SU-DHL-6 (cell line): Measurements from ENCODE around the gene GPBP1L1.

Experiments used
- EZH2phosphoT487 ChIP-seq: fragments of 200-600 bp; sonication (generic), shearing (Covaris generic); conservative IDR thresholded peaks from 2 replicates; pipeline ENCODE4 v1.6.1; 2018; ENCODE audit warnings: mild to moderate bottlenecking, antibody characterized with exemption, low read length, moderate library complexity, mixed read lengths
- TF ChIP-seq, protein P1 (sequence below): fragments of 200-600 bp; sonication (generic); IDR thresholded peaks from one replicate; pipeline ENCODE4 v1.5.1; 2017; ENCODE audit warnings: antibody characterized with exemption, mild to moderate bottlenecking, low read length, moderate library complexity; ENCODE audit not compliant: insufficient read depth, poor library complexity, severe bottlenecking

- TF ChIP-seq, protein P1, sequence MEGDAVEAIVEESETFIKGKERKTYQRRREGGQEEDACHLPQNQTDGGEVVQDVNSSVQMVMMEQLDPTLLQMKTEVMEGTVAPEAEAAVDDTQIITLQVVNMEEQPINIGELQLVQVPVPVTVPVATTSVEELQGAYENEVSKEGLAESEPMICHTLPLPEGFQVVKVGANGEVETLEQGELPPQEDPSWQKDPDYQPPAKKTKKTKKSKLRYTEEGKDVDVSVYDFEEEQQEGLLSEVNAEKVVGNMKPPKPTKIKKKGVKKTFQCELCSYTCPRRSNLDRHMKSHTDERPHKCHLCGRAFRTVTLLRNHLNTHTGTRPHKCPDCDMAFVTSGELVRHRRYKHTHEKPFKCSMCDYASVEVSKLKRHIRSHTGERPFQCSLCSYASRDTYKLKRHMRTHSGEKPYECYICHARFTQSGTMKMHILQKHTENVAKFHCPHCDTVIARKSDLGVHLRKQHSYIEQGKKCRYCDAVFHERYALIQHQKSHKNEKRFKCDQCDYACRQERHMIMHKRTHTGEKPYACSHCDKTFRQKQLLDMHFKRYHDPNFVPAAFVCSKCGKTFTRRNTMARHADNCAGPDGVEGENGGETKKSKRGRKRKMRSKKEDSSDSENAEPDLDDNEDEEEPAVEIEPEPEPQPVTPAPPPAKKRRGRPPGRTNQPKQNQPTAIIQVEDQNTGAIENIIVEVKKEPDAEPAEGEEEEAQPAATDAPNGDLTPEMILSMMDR = no peak
- no peak for TF ChIP-seq EZH2phosphoT487
Observed at GRCh38 chr1:45586769-45587168, 99.6 kb downstream of the GPBP1L1 start.
